PFSK-1 (cell line): ENCODE data around the gene TAS2R4.

Experiments used
- FOXP2 ChIP-seq: optimal IDR thresholded peaks from 2 replicates; pipeline ENCODE3; 2011; ENCODE audit warnings: borderline replicate concordance, control low read depth, inconsistent platforms; ENCODE audit not compliant: insufficient read depth; ENCODE audit errors: extremely low read length, extremely low read depth
- POLR2AphosphoS5 ChIP-seq: IDR thresholded peaks from 2 replicates; pipeline ENCODE4 v1.6.1; 2012; ENCODE audit warnings: low read depth, mild to moderate bottlenecking, control low read depth, low read length, moderate library complexity
- REST ChIP-seq, 2 experiments: IDR thresholded peaks; 2 replicates each; pipeline versions ENCODE4 v1.6.1 to v1.8.0; 2011 to 2012; ENCODE audit warnings: low read depth in 2 of 2, low read length in 2 of 2, control low read depth in 1 of 2, inconsistent platforms in 1 of 2, mild to moderate bottlenecking in 1 of 2, moderate library complexity in 1 of 2; ENCODE audit not compliant: insufficient read depth in 1 of 2
- SIN3A ChIP-seq: IDR thresholded peaks from 2 replicates; pipeline ENCODE4 v1.6.1; 2012; ENCODE audit warnings: mild to moderate bottlenecking, low read length, moderate library complexity, borderline replicate concordance; ENCODE audit not compliant: insufficient read depth
- TAF1 ChIP-seq: IDR thresholded peaks from 2 replicates; pipeline ENCODE4 v1.6.1; 2012; ENCODE audit warnings: low read length, control low read depth, borderline replicate concordance; ENCODE audit not compliant: insufficient read depth

The TAS2R4 gene

GRCh38 chr7:141789917-141790316, 13.4 kb downstream of the TAS2R4 start, which contains the start of gene TAS2R5:
TSS of gene TAS2R5 (plus strand) at chr7:141790217. CDS start at chr7:141790362, 145 bp downstream.
- TF ChIP-seq SIN3A (no peak), REST (IDR thresholded peaks at IDR 0.05; ENCODE audit: insufficient read depth in 1 of 2, low read depth in 2 of 2, low read length in 2 of 2) (no peak), FOXP2 (no peak), POLR2AphosphoS5 (no peak)

GRCh38 chr7:141792526-141792925, 16.1 kb downstream of the TAS2R4 start:
- no peak for TF ChIP-seq POLR2AphosphoS5
- TF ChIP-seq REST (IDR thresholded peaks at IDR 0.05; ENCODE audit: insufficient read depth in 1 of 2, low read depth in 2 of 2, low read length in 2 of 2) = no peak
- no peak for TF ChIP-seq TAF1
- no peak for TF ChIP-seq SIN3A
- no peak for TF ChIP-seq FOXP2

GRCh38 chr7:141820067-141820466, 43.6 kb downstream of the TAS2R4 start:
- no peak for TF ChIP-seq POLR2AphosphoS5
- no peak for TF ChIP-seq REST (IDR thresholded peaks at IDR 0.05; ENCODE audit: insufficient read depth in 1 of 2, low read depth in 2 of 2, low read length in 2 of 2)
- TF ChIP-seq TAF1 = no peak
- TF ChIP-seq SIN3A = no peak
- no peak for TF ChIP-seq FOXP2
